Measurements from ENCODE around the gene UBASH3A. TPM values are rescaled to one million over a fixed set of nuclear protein-coding genes. Genes with fewer than 3 reads are reported as not detected.

Gene UBASH3A
- total and polyA plus RNA-seq, 4 donors, result 0.58 to 0.88 (median 0.67) TPM

- DNase-seq, result no peak
- 81 to 89% methylated on average over 9 of the region's 9 CpGs for WGBS, 2 donors
- ATAC-seq (ENCODE audit: insufficient read depth, low FRiP score), result no peak
- no peaks in the 10 kb centered on the region for H3K36me3 ChIP-seq (ENCODE audit: control insufficient read depth in 4 of 4, insufficient read depth in 4 of 4, low read length in 4 of 4)
- H3K4me3 ChIP-seq, result no peak overlapping the region
- no peak for TF ChIP-seq CTCF (IDR thresholded peaks at IDR 0.05; ENCODE audit: control extremely low read depth, extremely low read depth)
- H3K9ac ChIP-seq (ENCODE audit: insufficient read depth in 1 of 2, low read length in 2 of 2), result no peak overlapping the region
- H3K4me1 ChIP-seq (ENCODE audit: control insufficient read depth in 5 of 5, insufficient read depth in 5 of 5, low read length in 5 of 5), result no peaks in the 10 kb centered on the region
- no peak overlapping the region for H3K27ac ChIP-seq (ENCODE audit: low read depth in 1 of 2, low read length in 1 of 2)
- H3K9me3 ChIP-seq (ENCODE audit: control insufficient read depth in 4 of 4, insufficient read depth in 3 of 4, low read length in 3 of 4), result no peaks in the 10 kb centered on the region
- no peaks in the 10 kb centered on the region for H3K27me3 ChIP-seq (ENCODE audit: control insufficient read depth in 3 of 3, insufficient read depth in 3 of 3, low read length in 2 of 3)
These were observed 51.1 kb downstream of the UBASH3A start for GRCh38 chr21:42454786-42455185.

- H3K9me3 ChIP-seq (ENCODE audit: control insufficient read depth in 4 of 4, insufficient read depth in 3 of 4, low read length in 3 of 4), result no peaks in the 10 kb centered on the region
- TF ChIP-seq CTCF (IDR thresholded peaks at IDR 0.05; ENCODE audit: control extremely low read depth, extremely low read depth), result no peak
- H3K36me3 ChIP-seq (ENCODE audit: control insufficient read depth in 4 of 4, insufficient read depth in 4 of 4, low read length in 4 of 4), result no peaks in the 10 kb centered on the region
- H3K4me3 ChIP-seq, result no peak overlapping the region
- H3K4me1 ChIP-seq (ENCODE audit: control insufficient read depth in 5 of 5, insufficient read depth in 5 of 5, low read length in 5 of 5), result peaks cover 0 to under 1% (median 0%) of the 10 kb centered on the region in 5 donors
- 52 to 69% methylated on average over 9 of the region's 9 CpGs for WGBS, 2 donors
- no peak overlapping the region for H3K27ac ChIP-seq (ENCODE audit: low read depth in 1 of 2, low read length in 1 of 2)
- H3K27me3 ChIP-seq (ENCODE audit: control insufficient read depth in 3 of 3, insufficient read depth in 3 of 3, low read length in 2 of 3), result no peaks in the 10 kb centered on the region
- no peak overlapping the region for H3K9ac ChIP-seq (ENCODE audit: insufficient read depth in 1 of 2, low read length in 2 of 2)
- ATAC-seq (ENCODE audit: insufficient read depth, low FRiP score), result no peak
- DNase-seq, result no peak
These were observed 51.5 kb downstream of the UBASH3A start for GRCh38 chr21:42455196-42455595.

- no peak overlapping the region for H3K9ac ChIP-seq (ENCODE audit: insufficient read depth in 1 of 2, low read length in 2 of 2)
- ATAC-seq (ENCODE audit: insufficient read depth, low FRiP score), result no peak
- no peak overlapping the region for H3K27ac ChIP-seq (ENCODE audit: low read depth in 1 of 2, low read length in 1 of 2)
- H3K27me3 ChIP-seq (ENCODE audit: control insufficient read depth in 3 of 3, insufficient read depth in 3 of 3, low read length in 2 of 3), result no peaks in the 10 kb centered on the region
- no peak for DNase-seq
- no peaks in the 10 kb centered on the region for H3K36me3 ChIP-seq (ENCODE audit: control insufficient read depth in 4 of 4, insufficient read depth in 4 of 4, low read length in 4 of 4)
- WGBS, 2 donors, result 85 to 92% methylated on average over 10 of the region's 10 CpGs
- peaks cover 0 to 3% (median 0%) of the 10 kb centered on the region in 5 donors for H3K4me1 ChIP-seq (ENCODE audit: control insufficient read depth in 5 of 5, insufficient read depth in 5 of 5, low read length in 5 of 5)
- no peaks in the 10 kb centered on the region for H3K9me3 ChIP-seq (ENCODE audit: control insufficient read depth in 4 of 4, insufficient read depth in 3 of 4, low read length in 3 of 4)
- no peak for TF ChIP-seq CTCF (IDR thresholded peaks at IDR 0.05; ENCODE audit: control extremely low read depth, extremely low read depth)
- H3K4me3 ChIP-seq, result no peak overlapping the region
These were observed 52.2 kb downstream of the UBASH3A start for GRCh38 chr21:42455754-42456440.

- ATAC-seq (ENCODE audit: insufficient read depth, low FRiP score), result no peak
- no peak for DNase-seq
- Histone ChIP-seq H3K36me3 (ENCODE audit: control insufficient read depth in 4 of 4, insufficient read depth in 4 of 4, low read length in 4 of 4) (no peaks in the 10 kb centered on the region), H3K9ac (ENCODE audit: insufficient read depth in 1 of 2, low read length in 2 of 2) (no peak overlapping the region), H3K9me3 (ENCODE audit: control insufficient read depth in 4 of 4, insufficient read depth in 3 of 4, low read length in 3 of 4) (no peaks in the 10 kb centered on the region), H3K27ac (ENCODE audit: low read depth in 1 of 2, low read length in 1 of 2) (no peak overlapping the region), H3K4me3 (no peak overlapping the region), H3K27me3 (ENCODE audit: control insufficient read depth in 3 of 3, insufficient read depth in 3 of 3, low read length in 2 of 3) (no peaks in the 10 kb centered on the region), H3K4me1 (ENCODE audit: control insufficient read depth in 5 of 5, insufficient read depth in 5 of 5, low read length in 5 of 5) (peaks cover 0 to 3% (median 0%) of the 10 kb centered on the region in 5 donors)
- TF ChIP-seq CTCF (IDR thresholded peaks at IDR 0.05; ENCODE audit: control extremely low read depth, extremely low read depth), result no peak
- 72 to 79% methylated on average over 6 to 8 of the region's 8 CpGs for WGBS, 2 donors
These were observed 52.8 kb downstream of the UBASH3A start for GRCh38 chr21:42456457-42456856.
